ENCODE measurements around the gene TMEM108. TPM values are rescaled to one million over a fixed set of nuclear protein-coding genes. Genes with fewer than 3 reads are reported as not detected.

TMEM108 gene
- total RNA-seq, 1 experiment from 2014 or later = not detected

GRCh38 chr3:133246119-133246518 is 207.9 kb downstream of the TMEM108 start:
- H2AFZ ChIP-seq (ENCODE audit: low read depth, low read length, poor library complexity, severe bottlenecking) = no peak overlapping the region
- H4K20me1 ChIP-seq (ENCODE audit: insufficient read depth) = no peaks in the 10 kb centered on the region
- DNase-seq (ENCODE audit: low read depth, low spot score) = no peak
- CTCF ChIA-PET = no interaction called here
- no peak overlapping the region for H3K4me3 ChIP-seq (replicated peaks in 1 of 2; ENCODE audit: low read depth in 1 of 2, low read length in 2 of 2)
- POLR2A ChIA-PET = no interaction called here
- no TSS peak for BruUV-seq (replicated peaks)
- no peaks in the 10 kb centered on the region for H3K4me1 ChIP-seq (ENCODE audit: control insufficient read depth in 1 of 2, insufficient read depth in 2 of 2, low read length in 2 of 2)
- RAD21 ChIA-PET (ENCODE audit: low non-redundant PET in 1 of 2, low total read pairs in 2 of 2, uncharacterized antibody in 2 of 2, unreplicated experiment in 2 of 2) = no interaction called here
- peaks cover 26% of the 10 kb centered on the region for H3K27me3 ChIP-seq (ENCODE audit: insufficient read depth, low read length)
- no peaks in the 10 kb centered on the region for H3K9me2 ChIP-seq (ENCODE audit: insufficient read depth)
- H3K79me2 ChIP-seq (ENCODE audit: insufficient read depth, low read length) = no peaks in the 10 kb centered on the region
- H3K27ac ChIP-seq (ENCODE audit: low read depth, low read length) = no peak overlapping the region
- no peaks in the 10 kb centered on the region for H3K36me3 ChIP-seq (ENCODE audit: control insufficient read depth in 1 of 2, insufficient read depth in 2 of 2, low read length in 2 of 2)
- H3K4me2 ChIP-seq (ENCODE audit: low read length) = no peak overlapping the region
- TF ChIP-seq ZFX (IDR thresholded peaks at IDR 0.05) = no peak
- TF ChIP-seq SIN3A (IDR thresholded peaks at IDR 0.05; ENCODE audit: low read depth) = no peak
- TF ChIP-seq YY1 (IDR thresholded peaks at IDR 0.05; ENCODE audit: extremely low read depth, insufficient replicate concordance, low read depth, low read length) = no peak
- TF ChIP-seq, protein P1, sequence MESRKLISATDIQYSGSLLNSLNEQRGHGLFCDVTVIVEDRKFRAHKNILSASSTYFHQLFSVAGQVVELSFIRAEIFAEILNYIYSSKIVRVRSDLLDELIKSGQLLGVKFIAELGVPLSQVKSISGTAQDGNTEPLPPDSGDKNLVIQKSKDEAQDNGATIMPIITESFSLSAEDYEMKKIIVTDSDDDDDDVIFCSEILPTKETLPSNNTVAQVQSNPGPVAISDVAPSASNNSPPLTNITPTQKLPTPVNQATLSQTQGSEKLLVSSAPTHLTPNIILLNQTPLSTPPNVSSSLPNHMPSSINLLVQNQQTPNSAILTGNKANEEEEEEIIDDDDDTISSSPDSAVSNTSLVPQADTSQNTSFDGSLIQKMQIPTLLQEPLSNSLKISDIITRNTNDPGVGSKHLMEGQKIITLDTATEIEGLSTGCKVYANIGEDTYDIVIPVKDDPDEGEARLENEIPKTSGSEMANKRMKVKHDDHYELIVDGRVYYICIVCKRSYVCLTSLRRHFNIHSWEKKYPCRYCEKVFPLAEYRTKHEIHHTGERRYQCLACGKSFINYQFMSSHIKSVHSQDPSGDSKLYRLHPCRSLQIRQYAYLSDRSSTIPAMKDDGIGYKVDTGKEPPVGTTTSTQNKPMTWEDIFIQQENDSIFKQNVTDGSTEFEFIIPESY (IDR thresholded peaks at IDR 0.05; ENCODE audit: extremely low read depth, insufficient replicate concordance, low read length) = no peak
- no peak for TF ChIP-seq CTCF (IDR thresholded peaks at IDR 0.05 in 2 of 3, conservative IDR thresholded peaks at IDR 0.05 in 1 of 3; ENCODE audit: borderline replicate concordance in 1 of 3, insufficient read depth in 1 of 3, low read depth in 2 of 3, low read length in 2 of 3)
- no peak for TF ChIP-seq EZH2 (IDR thresholded peaks at IDR 0.05)
- ATAC-seq = no peak
- H3K9me3 ChIP-seq (ENCODE audit: control insufficient read depth in 1 of 2, insufficient read depth in 1 of 2, low read depth in 1 of 2, low read length in 2 of 2) = no peaks in the 10 kb centered on the region
- H3K9ac ChIP-seq (ENCODE audit: low read length) = no peak overlapping the region
- intact Hi-C loops (cut with micrococcal nuclease) = no loop called here
